ENCODE results near the gene GORASP2. TPM values are rescaled to one million over a fixed set of nuclear protein-coding genes. Genes with fewer than 3 reads are reported as not detected.

Gene GORASP2
- total RNA-seq, 1 experiment from 2014 or later = 102 TPM

DNA sequence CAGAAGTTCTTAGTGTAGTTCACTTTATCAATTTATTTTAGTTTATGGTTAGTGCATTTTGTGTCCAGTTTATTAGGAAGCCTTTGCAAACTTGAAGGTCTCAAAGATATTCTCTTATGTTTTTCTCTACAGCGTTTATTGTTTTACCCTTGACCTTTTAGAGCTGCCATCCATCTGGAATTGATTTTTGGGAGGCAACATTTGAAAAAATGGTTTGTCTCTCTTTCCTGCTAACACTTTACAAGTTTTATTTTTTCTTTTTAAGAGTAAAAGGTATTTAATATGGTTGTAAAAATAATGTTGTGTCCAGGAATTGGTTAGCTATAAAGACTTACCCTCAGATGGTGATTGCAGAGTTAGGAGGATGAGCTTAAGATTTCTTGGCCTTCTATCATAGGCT, 14.0 kb downstream of the GORASP2 start (continued):
- TF ChIP-seq FOXK1 (CRISPR knock-in tag; IDR thresholded peaks at IDR 0.05) (no peak), ESRRA (CRISPR knock-in tag; IDR thresholded peaks at IDR 0.05; ENCODE audit: borderline replicate concordance) (no peak), OVOL2 (CRISPR knock-in tag; IDR thresholded peaks at IDR 0.05; ENCODE audit: borderline replicate concordance) (no peak), ZNF671 (CRISPR knock-in tag; IDR thresholded peaks at IDR 0.05) (no peak), ZNF121 (CRISPR knock-in tag; IDR thresholded peaks at IDR 0.05) (no peak)
- TF ChIP-seq, protein P1, sequence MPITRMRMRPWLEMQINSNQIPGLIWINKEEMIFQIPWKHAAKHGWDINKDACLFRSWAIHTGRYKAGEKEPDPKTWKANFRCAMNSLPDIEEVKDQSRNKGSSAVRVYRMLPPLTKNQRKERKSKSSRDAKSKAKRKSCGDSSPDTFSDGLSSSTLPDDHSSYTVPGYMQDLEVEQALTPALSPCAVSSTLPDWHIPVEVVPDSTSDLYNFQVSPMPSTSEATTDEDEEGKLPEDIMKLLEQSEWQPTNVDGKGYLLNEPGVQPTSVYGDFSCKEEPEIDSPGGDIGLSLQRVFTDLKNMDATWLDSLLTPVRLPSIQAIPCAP (CRISPR knock-in tag; IDR thresholded peaks at IDR 0.05) = no peak

DNA sequence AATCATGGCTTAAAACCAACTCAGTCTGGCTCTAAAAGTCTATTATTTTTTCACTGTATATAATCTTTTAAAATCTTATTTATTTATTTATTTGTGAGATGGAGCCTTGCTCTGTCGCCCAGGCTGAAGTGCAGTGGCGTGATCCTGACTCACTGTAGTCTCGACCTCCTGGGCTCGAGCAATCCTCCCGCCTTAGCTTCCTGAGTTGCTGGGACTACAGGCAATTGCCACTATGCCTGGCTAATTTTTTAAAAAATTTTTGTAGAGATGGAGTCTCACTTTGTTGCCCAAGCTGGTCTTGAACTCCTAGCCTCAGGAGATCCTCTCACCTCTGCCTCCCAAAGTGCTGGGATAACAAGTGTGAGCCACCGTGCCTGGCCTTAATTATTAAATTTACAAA, 14.5 kb downstream of the GORASP2 start:
- Mint-ChIP-seq H3K27me3 (ENCODE audit: low read depth) (no peaks in the 10 kb centered on the region), H3K36me3 (no peaks in the 10 kb centered on the region), H3K9me3 (no peaks in the 10 kb centered on the region), H3K4me1 (peaks cover 21% of the 10 kb centered on the region), H3K4me3 (no peak overlapping the region), H3K27ac (no peak overlapping the region)
- TF ChIP-seq NR3C1 (CRISPR knock-in tag; conservative IDR thresholded peaks at IDR 0.05; ENCODE audit: low read depth) (no peak), FOXJ3 (CRISPR knock-in tag; IDR thresholded peaks at IDR 0.05; ENCODE audit: borderline replicate concordance) (no peak), ELF4 (CRISPR knock-in tag; IDR thresholded peaks at IDR 0.05; ENCODE audit: low read depth) (no peak), ZNF263 (CRISPR knock-in tag; IDR thresholded peaks at IDR 0.05; ENCODE audit: low read depth) (no peak), TEAD1 (CRISPR knock-in tag; IDR thresholded peaks at IDR 0.05) (no peak)
- DNase-seq (ENCODE audit: low spot score) (no peak), ATAC-seq (no peak)
- ChIA-PET POLR2A (no interaction called here), CTCF (interaction anchor here (1.0 to 1.8 kb wide), 2 partner anchors 15 to 98 kb away, joined by 5 to 6 read pairs; partner anchors contain the start of gene GORASP2)

DNA sequence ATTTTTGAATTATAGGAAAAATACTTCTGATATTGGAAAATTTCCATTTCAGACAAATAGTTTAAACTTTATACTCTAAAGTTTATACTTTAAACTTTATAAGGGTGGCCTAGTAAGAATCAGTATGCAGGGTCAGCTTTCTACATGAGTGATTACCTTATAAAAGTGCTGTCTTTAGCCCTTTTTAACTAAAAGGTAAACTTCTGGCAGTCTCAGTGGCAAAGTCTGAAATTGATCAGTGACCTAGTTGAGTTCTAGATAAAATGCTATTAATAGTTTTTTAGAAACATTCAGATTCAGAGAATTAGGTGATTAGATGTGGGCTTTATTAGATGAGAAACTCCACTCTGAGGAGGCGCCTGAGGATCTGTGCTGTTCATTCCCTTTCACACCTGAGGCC, 15.5 kb downstream of the GORASP2 start:
- POLR2A ChIA-PET = no interaction called here
- Mint-ChIP-seq H3K36me3 (peaks cover 3% of the 10 kb centered on the region), H3K4me3 (no peak overlapping the region), H3K4me1 (peaks cover 12% of the 10 kb centered on the region), H3K9me3 (no peaks in the 10 kb centered on the region), H3K27ac (no peak overlapping the region), H3K27me3 (ENCODE audit: low read depth) (no peaks in the 10 kb centered on the region)
- CTCF ChIA-PET = interaction anchor here (0.9 to 1.8 kb wide), 3 partner anchors 16 to 142 kb away, joined by 3 to 6 read pairs (median 3); no protein-coding TSS in a partner anchor
- ATAC-seq (no peak), DNase-seq (ENCODE audit: low spot score) (no peak)
- TF ChIP-seq, protein P2, sequence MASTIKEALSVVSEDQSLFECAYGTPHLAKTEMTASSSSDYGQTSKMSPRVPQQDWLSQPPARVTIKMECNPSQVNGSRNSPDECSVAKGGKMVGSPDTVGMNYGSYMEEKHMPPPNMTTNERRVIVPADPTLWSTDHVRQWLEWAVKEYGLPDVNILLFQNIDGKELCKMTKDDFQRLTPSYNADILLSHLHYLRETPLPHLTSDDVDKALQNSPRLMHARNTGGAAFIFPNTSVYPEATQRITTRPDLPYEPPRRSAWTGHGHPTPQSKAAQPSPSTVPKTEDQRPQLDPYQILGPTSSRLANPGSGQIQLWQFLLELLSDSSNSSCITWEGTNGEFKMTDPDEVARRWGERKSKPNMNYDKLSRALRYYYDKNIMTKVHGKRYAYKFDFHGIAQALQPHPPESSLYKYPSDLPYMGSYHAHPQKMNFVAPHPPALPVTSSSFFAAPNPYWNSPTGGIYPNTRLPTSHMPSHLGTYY (CRISPR knock-in tag; IDR thresholded peaks at IDR 0.05) = no peak
- TF ChIP-seq FOXJ3 (CRISPR knock-in tag; IDR thresholded peaks at IDR 0.05; ENCODE audit: borderline replicate concordance) (no peak), ZNF138 (CRISPR knock-in tag; conservative IDR thresholded peaks at IDR 0.05) (no peak)
- TF ChIP-seq, protein P3, sequence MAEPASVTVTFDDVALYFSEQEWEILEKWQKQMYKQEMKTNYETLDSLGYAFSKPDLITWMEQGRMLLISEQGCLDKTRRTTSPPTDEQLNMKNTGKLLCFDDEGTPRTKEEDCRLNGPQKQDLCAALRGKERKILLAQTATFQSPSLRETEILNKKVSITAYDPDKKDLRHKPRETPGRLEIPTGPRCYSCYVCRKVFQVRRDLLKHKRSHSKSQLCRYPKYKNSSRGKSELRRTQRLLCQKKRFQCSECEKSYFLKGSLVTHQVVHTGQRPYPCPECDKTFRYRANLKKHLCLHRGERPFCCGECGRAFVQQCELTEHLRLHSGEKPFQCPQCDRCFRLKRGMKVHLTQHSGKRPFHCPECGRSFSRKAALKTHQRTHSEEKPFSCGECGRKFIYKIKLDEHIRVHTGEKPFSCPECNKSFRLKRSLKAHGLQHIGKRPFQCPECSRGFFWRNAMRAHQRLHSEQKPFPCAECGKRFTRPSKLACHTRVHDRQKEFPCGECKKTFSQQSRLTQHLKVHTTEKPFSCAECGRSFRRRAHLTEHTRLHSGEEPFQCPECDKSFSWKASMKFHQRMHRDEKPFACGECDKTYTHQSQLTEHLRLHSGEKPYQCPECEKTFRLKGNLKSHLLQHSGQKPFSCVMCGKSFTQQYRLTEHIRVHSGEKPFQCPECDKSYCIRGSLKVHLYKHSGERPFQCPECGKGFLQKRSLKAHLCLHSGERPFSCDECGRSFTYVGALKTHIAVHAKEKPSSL (CRISPR knock-in tag; conservative IDR thresholded peaks at IDR 0.05) = no peak
- TF ChIP-seq, protein P4, sequence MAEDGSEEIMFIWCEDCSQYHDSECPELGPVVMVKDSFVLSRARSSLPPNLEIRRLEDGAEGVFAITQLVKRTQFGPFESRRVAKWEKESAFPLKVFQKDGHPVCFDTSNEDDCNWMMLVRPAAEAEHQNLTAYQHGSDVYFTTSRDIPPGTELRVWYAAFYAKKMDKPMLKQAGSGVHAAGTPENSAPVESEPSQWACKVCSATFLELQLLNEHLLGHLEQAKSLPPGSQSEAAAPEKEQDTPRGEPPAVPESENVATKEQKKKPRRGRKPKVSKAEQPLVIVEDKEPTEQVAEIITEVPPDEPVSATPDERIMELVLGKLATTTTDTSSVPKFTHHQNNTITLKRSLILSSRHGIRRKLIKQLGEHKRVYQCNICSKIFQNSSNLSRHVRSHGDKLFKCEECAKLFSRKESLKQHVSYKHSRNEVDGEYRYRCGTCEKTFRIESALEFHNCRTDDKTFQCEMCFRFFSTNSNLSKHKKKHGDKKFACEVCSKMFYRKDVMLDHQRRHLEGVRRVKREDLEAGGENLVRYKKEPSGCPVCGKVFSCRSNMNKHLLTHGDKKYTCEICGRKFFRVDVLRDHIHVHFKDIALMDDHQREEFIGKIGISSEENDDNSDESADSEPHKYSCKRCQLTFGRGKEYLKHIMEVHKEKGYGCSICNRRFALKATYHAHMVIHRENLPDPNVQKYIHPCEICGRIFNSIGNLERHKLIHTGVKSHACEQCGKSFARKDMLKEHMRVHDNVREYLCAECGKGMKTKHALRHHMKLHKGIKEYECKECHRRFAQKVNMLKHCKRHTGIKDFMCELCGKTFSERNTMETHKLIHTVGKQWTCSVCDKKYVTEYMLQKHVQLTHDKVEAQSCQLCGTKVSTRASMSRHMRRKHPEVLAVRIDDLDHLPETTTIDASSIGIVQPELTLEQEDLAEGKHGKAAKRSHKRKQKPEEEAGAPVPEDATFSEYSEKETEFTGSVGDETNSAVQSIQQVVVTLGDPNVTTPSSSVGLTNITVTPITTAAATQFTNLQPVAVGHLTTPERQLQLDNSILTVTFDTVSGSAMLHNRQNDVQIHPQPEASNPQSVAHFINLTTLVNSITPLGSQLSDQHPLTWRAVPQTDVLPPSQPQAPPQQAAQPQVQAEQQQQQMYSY (CRISPR knock-in tag; IDR thresholded peaks at IDR 0.05) = no peak

Measured in WTC11 (cell line).